Pancreas (tissue), 10 donors: ENCODE data around the gene DLGAP3. TPM values are rescaled to one million over a fixed set of nuclear protein-coding genes. Genes with fewer than 3 reads are reported as not detected.
A peak's percentile ranks its signal among the peaks of the same experiment; 100 is the strongest.

ENCODE experiments used
- ATAC-seq, 4 donors: fragments of 200-7000 bp; cut with Tn5 transposase; one replicate each; pipeline versions ENCODE4 v1.8.0 to v1.9.1; 2020; ENCODE audit warnings: mild to moderate bottlenecking in 4 of 4, moderate library complexity in 4 of 4
- DNase-seq, 6 donors: peaks; one replicate each; pipeline ENCODE4 v3.0.0-alpha.2; 2020
- FAIRE-seq: peaks from 2 replicates; lab custom pipeline; 2012; peaks lifted over from hg19 to GRCh38; lab: Jason Lieb, UNC
- H3K27ac ChIP-seq, 4 donors: fragments of 200-600 bp; sonication (generic); 1 replicate in 3 of 4; 2 replicates in 1 of 4; pipeline versions ENCODE4 v1.5.0 to v1.8.0; 2020
- H3K27me3 ChIP-seq, 4 donors: fragments of 200-600 bp; one replicate each; pipeline ENCODE4 v1.8.0; 2021
- H3K36me3 ChIP-seq, 3 donors: fragments of 200-600 bp; sonication (generic) in 1 of 3; one replicate each; pipeline versions ENCODE4 v1.5.0 to v1.8.0; 2020 to 2021
- H3K4me1 ChIP-seq, 3 donors: fragments of 200-600 bp; one replicate each; pipeline ENCODE4 v1.8.0; 2021
- H3K4me3 ChIP-seq, 4 donors: fragments of 200-600 bp; sonication (generic) in 2 of 4; one replicate each; pipeline versions ENCODE4 v1.5.0 to v1.8.0; 2020 to 2021
- H3K9me3 ChIP-seq, 4 donors: fragments of 200-600 bp; one replicate each; pipeline ENCODE4 v1.8.0; 2021
- WGBS, 2 donors: extraction: QIAGEN DNeasy Blood & Tissue Kit; methylation state at CpG; one replicate each; pipeline ENCODE4 v1.1.7; 2013; 5-methylcytosine and 5-hydroxymethylcytosine counted together
- intact Hi-C, 3 donors: fragments of 100-400 bp; cut with DNase I; formaldehyde crosslinking; loops; one replicate each; pipeline versions ENCODE4 v1.11.1 to v1.14.2; 2022
- polyA plus RNA-seq, 2 donors: library from polyadenylated mRNA; stranded (reverse); fragments of 200-250 nt; gene quantifications; one replicate each; pipeline ENCODE4 v1.2.3, GENCODE V29; 2013
- total RNA-seq, 6 donors: library from RNA; stranded (reverse); fragmentation: NEBNext Ultra II Directional in 4 of 6; extraction: Animal tissue kit (Norgen Biotek cat#: 25700) in 4 of 6; gene quantifications; one replicate each; pipeline versions ENCODE4 v1.2.1 to v1.2.4, GENCODE V29; 2021 to 2023
- TF ChIP-seq, protein P1 (sequence below), 4 donors: fragments of 200-600 bp; sonication (generic) in 3 of 4; IDR thresholded peaks; one replicate each; pipeline versions ENCODE4 v1.5.0 to v1.8.0; 2021; ENCODE audit warnings: antibody characterized with exemption in 4 of 4
- donor health status: healthy with polysubstance abuse.
- donor health status: DM: no; HTN: no; CAD: no; lungs with moderate emphysema.
- donor health status: DM: no; HTN: no; CAD: no.
- donor health status: control.
- donor health status: control.
- donor health status: Bipolar disorder and iron deficiency.
- donor health status: DM: yes; HTN: yes; CAD: no.
- donor health status: DM: no; HTN: no; CAD: no.
- donor health status: DM: no; HTN: no; CAD: no.
- donor health status: DM: yes; HTN: yes; CAD: no.

Gene DLGAP3
- total and polyA plus RNA-seq, 8 donors, result 0.53 to 1.8 (median 1.4) TPM

GRCh38 chr1:34885405-34886247, 43.8 kb downstream of the DLGAP3 start:
- TF ChIP-seq, protein P1, sequence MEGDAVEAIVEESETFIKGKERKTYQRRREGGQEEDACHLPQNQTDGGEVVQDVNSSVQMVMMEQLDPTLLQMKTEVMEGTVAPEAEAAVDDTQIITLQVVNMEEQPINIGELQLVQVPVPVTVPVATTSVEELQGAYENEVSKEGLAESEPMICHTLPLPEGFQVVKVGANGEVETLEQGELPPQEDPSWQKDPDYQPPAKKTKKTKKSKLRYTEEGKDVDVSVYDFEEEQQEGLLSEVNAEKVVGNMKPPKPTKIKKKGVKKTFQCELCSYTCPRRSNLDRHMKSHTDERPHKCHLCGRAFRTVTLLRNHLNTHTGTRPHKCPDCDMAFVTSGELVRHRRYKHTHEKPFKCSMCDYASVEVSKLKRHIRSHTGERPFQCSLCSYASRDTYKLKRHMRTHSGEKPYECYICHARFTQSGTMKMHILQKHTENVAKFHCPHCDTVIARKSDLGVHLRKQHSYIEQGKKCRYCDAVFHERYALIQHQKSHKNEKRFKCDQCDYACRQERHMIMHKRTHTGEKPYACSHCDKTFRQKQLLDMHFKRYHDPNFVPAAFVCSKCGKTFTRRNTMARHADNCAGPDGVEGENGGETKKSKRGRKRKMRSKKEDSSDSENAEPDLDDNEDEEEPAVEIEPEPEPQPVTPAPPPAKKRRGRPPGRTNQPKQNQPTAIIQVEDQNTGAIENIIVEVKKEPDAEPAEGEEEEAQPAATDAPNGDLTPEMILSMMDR (IDR thresholded peaks at IDR 0.05), result no peak
- H3K4me3 ChIP-seq, result peak overlapping the region in 2 of 4 donors; percentile 16 to 35
- H3K27ac ChIP-seq, result no peak overlapping the region
- no peaks in the 10 kb centered on the region for H3K9me3 ChIP-seq
- intact Hi-C loops, result no loop called here
- no peaks in the 10 kb centered on the region for H3K36me3 ChIP-seq
- H3K27me3 ChIP-seq, result peaks cover 0 to 13% (median 4%) of the 10 kb centered on the region in 4 donors
- FAIRE-seq (no peak), DNase-seq (peak in 4 of 6 donors; percentile 27 to 67 (median 52)), ATAC-seq (peak; percentile 50 to 84 (median 66))
- H3K4me1 ChIP-seq, result no peaks in the 10 kb centered on the region
- WGBS, 2 donors, result 10% methylated on average over 69 to 80 of the region's 80 CpGs

DNA sequence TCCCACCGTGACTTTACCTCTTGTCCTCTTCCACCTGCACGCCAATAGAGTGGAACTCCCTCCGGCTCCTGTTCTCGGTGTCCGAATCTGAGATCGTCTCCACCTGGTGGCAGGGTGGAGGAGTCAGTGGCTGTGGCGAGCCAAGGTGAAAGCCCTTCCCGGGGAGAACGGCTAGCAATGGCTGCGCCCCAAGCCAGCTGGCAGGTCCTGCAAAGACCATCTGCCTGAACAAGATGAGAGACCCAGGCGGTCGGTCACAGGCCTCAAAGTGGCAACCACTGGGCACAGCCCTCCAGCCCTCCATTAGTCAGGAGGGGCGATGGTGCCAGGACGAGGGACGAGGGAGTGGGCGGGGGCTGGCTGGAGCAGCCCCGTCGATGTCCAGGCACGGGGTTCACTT, 44.5 kb downstream of the DLGAP3 start:
- no peak overlapping the region for H3K27ac ChIP-seq
- ATAC-seq, result peak in 2 of 4 donors; percentile 55 to 67
- no peak overlapping the region for H3K4me3 ChIP-seq
- H3K4me1 ChIP-seq, result no peaks in the 10 kb centered on the region
- H3K27me3 ChIP-seq, result peaks cover 0 to 13% (median 4%) of the 10 kb centered on the region in 4 donors
- no peaks in the 10 kb centered on the region for H3K36me3 ChIP-seq
- FAIRE-seq, result no peak
- no peaks in the 10 kb centered on the region for H3K9me3 ChIP-seq
- intact Hi-C loops, result no loop called here
- TF ChIP-seq, protein P1 (IDR thresholded peaks at IDR 0.05), result no peak
- peak in 1 of 6 donors; percentile 65 for DNase-seq
- 21 to 32% methylated on average over 18 to 19 of the region's 19 CpGs for WGBS, 2 donors

- 63 to 75% methylated on average over 3 of the region's 3 CpGs for WGBS, 2 donors
- intact Hi-C loops, result no loop called here
- H3K27ac ChIP-seq, result no peak overlapping the region
- FAIRE-seq (no peak), ATAC-seq (no peak), DNase-seq (no peak)
- H3K36me3 ChIP-seq, result no peaks in the 10 kb centered on the region
- TF ChIP-seq, protein P1 (IDR thresholded peaks at IDR 0.05), result no peak
- H3K4me1 ChIP-seq, result no peaks in the 10 kb centered on the region
- peaks cover 0 to 13% (median 4%) of the 10 kb centered on the region in 4 donors for H3K27me3 ChIP-seq
- no peak overlapping the region for H3K4me3 ChIP-seq
- H3K9me3 ChIP-seq, result no peaks in the 10 kb centered on the region
Measured at GRCh38 chr1:34884536-34884935, 44.9 kb downstream of the DLGAP3 start.

GRCh38 chr1:34879230-34879629, 50.2 kb downstream of the DLGAP3 start:
- no peaks in the 10 kb centered on the region for H3K36me3 ChIP-seq
- no peak overlapping the region for H3K27ac ChIP-seq
- TF ChIP-seq, protein P1 (IDR thresholded peaks at IDR 0.05), result no peak
- H3K27me3 ChIP-seq, result no peaks in the 10 kb centered on the region
- FAIRE-seq (no peak), ATAC-seq (no peak), DNase-seq (no peak)
- H3K9me3 ChIP-seq, result no peaks in the 10 kb centered on the region
- no peaks in the 10 kb centered on the region for H3K4me1 ChIP-seq
- intact Hi-C loops, result no loop called here
- no peak overlapping the region for H3K4me3 ChIP-seq
- WGBS, 2 donors, result 58 to 72% methylated on average over 9 of the region's 9 CpGs

DNA sequence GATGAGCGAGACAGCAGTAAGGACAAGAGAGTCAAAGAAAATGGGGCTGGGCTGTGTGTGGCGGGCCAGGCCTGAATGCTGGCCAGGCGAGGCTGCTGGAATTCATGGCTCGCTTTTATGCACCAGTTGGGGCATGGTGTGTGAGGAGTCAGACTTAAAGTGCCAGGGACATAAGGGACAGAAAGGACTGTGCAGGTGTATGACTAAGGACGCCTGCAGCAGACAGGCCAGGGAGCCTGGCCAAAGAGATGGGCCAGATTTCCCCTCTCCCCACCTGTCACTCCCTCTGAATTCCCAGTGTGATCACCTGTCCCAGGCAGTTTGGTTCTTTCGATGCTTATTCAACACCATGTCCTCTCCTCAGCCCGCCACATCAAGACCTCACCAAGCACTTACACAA, 53.0 kb downstream of the DLGAP3 start:
- 81 to 90% methylated on average over 7 of the region's 7 CpGs for WGBS, 2 donors
- no peak for FAIRE-seq
- no peak for DNase-seq
- Histone ChIP-seq H3K9me3 (no peaks in the 10 kb centered on the region), H3K27ac (no peak overlapping the region), H3K36me3 (no peaks in the 10 kb centered on the region), H3K4me1 (no peaks in the 10 kb centered on the region), H3K27me3 (no peaks in the 10 kb centered on the region), H3K4me3 (no peak overlapping the region)
- ATAC-seq, result no peak
- intact Hi-C loops, result no loop called here
- TF ChIP-seq, protein P1 (IDR thresholded peaks at IDR 0.05), result no peak
